HG03565 (cell line): ENCODE measurements around the gene PRXL2B.

Experiments
- ATAC-seq: cut with Tn5 transposase; IDR thresholded peaks from one replicate; pipeline ENCODE4 v1.9.1; 2021; ENCODE audit warnings: mild to moderate bottlenecking, moderate library complexity; ENCODE audit not compliant: unreplicated experiment

The PRXL2B gene

GRCh38 chr1:2632561-2633361 lies 46.2 kb downstream of the PRXL2B start, which contains the start of gene MMEL1:
Gene MMEL1 (minus strand): TSS chr1:2633016. CDS start chr1:2629484, 3,532 bp downstream.
- no peak for ATAC-seq

GRCh38 chr1:2633366-2633935 lies 46.9 kb downstream of the PRXL2B start:
- no peak for ATAC-seq

DNA sequence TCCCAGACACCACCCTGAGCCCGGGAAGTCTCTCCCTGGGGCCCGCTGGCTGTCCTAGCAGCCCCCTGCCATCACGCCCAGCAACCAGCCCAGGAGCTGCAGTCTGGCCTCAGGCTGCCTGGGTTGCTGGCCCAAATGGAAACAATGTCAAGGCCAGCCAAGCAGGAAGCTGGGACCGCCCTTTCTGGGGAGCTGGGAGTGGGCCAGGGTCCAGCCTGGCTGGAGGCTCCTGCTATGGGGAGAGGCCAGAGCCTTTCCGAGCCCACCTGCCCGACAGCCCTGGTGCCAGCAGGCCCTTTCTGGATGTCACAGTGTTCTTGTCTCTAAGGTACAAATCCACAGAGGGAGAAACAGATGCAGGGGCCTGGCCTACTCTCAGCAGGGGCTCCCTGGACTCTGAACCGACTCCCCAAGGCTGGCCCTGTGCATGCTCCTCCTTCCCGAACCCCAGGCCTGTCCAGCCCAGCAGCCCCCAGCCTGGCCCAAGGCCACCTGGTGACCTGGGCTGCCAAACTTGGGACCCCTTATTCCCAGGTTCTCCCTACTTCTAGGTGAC lies 47.4 kb downstream of the PRXL2B start:
- no peak for ATAC-seq

DNA sequence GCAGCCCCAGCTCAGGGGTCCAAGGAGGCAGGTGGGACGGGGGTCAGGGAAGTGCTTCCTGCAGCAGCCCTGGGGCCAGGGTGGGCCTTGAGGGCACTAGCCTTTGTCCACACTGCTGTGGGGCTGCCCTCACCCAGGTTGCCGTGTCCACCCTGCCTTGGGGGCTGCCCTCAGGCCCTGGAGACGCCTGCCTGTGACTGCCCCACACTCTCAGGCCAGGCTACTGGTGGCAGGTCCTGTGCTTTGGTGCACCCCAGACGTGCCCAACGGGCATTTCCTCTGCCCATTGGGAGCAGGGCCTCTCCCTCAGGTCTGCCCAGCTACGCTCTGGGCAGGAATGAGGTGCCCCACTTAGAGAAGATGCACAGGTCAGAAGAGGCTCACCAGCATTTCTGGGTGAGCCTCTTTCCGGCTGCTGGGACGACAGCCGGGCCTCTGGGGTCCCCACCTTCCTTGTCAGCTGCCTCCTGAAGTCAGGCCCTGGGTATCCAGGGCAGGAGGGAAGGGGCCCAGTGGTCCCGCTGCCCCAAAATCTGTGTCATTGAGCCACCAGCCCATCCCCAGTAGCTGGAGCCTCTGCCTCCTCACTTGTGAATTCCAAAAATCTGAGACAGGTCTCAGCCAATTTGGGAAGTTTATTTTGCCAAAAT lies 48.9 kb downstream of the PRXL2B start:
- no peak for ATAC-seq

DNA sequence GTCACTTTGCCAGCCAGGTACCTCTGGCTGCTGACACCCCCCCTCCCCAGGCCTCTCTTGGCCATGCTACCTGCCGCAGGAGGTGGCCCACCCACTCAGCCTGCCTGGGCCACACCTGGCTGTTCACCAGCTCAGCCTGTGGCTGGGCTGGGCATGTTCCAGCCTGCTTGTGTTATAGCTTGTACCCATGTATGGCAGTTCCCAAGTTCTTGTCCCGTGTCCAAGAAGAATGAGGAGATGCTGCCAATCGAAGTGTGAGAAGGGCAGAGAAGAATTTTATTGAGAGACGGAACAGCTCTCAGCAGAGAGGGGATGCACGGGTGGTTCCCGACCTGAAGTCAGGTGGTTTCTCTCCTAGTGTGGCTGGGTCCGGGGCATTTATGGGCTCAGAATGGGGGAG lies 50.2 kb downstream of the PRXL2B start:
- ATAC-seq: no peak

DNA sequence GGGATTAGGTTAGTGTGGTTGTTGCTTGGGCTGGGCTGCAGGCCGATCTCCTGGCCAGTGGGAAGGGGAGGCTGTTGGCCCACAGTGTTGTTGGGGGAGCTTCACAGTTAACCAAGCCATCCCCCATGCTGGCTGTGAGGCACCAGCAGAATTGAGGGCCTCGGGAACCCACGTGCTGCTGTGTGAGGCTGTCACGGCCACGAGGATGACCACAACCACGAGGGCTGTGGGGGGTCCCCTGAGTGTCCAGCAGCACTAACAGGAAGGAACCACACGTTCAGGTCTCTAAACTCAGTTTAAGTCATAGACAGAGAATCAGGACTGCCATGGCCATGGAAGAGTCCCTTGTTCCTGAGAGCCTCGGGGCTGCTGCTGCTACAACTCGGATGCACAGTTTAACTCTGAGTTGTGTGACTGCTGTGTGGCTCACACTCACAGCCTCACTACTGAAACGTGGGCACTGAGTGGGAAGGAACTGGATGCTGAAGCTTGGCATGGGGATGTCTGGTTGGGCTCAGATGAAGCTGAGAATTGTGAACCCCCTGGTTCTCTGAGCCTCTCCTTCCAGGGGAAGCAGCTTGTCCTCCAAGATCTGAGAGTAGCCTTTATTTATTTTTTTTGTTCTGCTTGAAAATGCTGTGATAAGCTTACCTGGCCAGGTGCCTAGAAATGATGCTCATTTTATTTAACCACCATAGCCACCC lies 51.0 kb downstream of the PRXL2B start:
- no peak for ATAC-seq

GRCh38 chr1:2638466-2639115 lies 52.0 kb downstream of the PRXL2B start:
- ATAC-seq: no peak

- no peak for ATAC-seq
Measured at GRCh38 chr1:2639203-2639602, 52.6 kb downstream of the PRXL2B start.

GRCh38 chr1:2639607-2640521 lies 53.3 kb downstream of the PRXL2B start:
- no peak for ATAC-seq

GRCh38 chr1:2640626-2641025 lies 54.0 kb downstream of the PRXL2B start:
- no peak for ATAC-seq
